K562 (cell line): ENCODE results near the gene POFUT2. TPM values are rescaled to one million over a fixed set of nuclear protein-coding genes. Genes with fewer than 3 reads are reported as not detected.

Source experiments
- ATAC-seq: fragments of 200-7000 bp; cut with Tn5 transposase; 3 replicates; pipeline ENCODE4 v1.9.1; 2020; ENCODE audit warnings: moderate library complexity
- BruUV-seq: library from RNA; stranded (reverse); fragments of 400-500 nt; replicated peaks from 2 replicates; lab custom pipeline; 2021; lab: Mats Ljungman, UMichigan
- CTCF ChIA-PET: fragments of 300-600 bp; formaldehyde crosslinking; extraction: SDS; loops from one replicate; lab custom pipeline; 2021; ENCODE audit warnings: low intra/inter-chr PET ratio; lab: Yijun Ruan, JAX
- POLR2A ChIA-PET: fragments of 300-600, 350-650 bp; sonication (Branson Sonifier 250); formaldehyde crosslinking; extraction: SDS; loops from one replicate; lab custom pipeline; 2021; ENCODE audit warnings: antibody characterized with exemption, inconsistent platforms; lab: Yijun Ruan, JAX
- DNase-seq, 4 experiments: peaks; one replicate each; pipeline versions ENCODE4 v3.0.0 to v3.0.0-alpha.2; 2011 to 2018; ENCODE audit warnings: low spot score in 3 of 4, mixed read lengths in 3 of 4; ENCODE audit errors: extremely low read depth in 1 of 4
- FAIRE-seq: peaks from 2 replicates; lab custom pipeline; 2011; peaks lifted over from hg19 to GRCh38; lab: Jason Lieb, UNC
- H2AFZ ChIP-seq: 2 replicates; pipeline ENCODE4 v1.6.0; 2011; ENCODE audit warnings: low read depth, low read length, control low read depth, inconsistent platforms
- H3K27ac ChIP-seq: fragments of 200-600 bp; 3 replicates; pipeline ENCODE4 v1.8.0; 2011; ENCODE audit warnings: low read depth, mild to moderate bottlenecking, control low read depth, inconsistent platforms, low read length, moderate library complexity, mixed read lengths; ENCODE audit errors: extremely low read depth
- H3K27me3 ChIP-seq, 2 experiments: fragments of 300-600 bp in 1 of 2; 2 replicates in 1 of 2; 3 replicates in 1 of 2; pipeline versions ENCODE4 v1.6.0 to v1.8.0; 2011; ENCODE audit warnings: inconsistent platforms in 2 of 2, low read length in 2 of 2, mild to moderate bottlenecking in 1 of 2, mixed read lengths in 1 of 2, moderate library complexity in 1 of 2; ENCODE audit not compliant: control insufficient read depth in 2 of 2, insufficient read depth in 2 of 2
- H3K36me3 ChIP-seq: fragments of 300-600 bp; 3 replicates; pipeline ENCODE4 v1.8.0; 2011; ENCODE audit warnings: mild to moderate bottlenecking, low read length, inconsistent platforms; ENCODE audit not compliant: control insufficient read depth, insufficient read depth
- H3K4me1 ChIP-seq, 2 experiments: fragments of 200-600 bp in 1 of 2; replicated peaks in 1 of 2; 2 replicates in 1 of 2; 3 replicates in 1 of 2; pipeline versions ENCODE4 v1.5.1 to v1.8.0; 2011; ENCODE audit warnings: inconsistent platforms in 2 of 2, low read length in 2 of 2, mild to moderate bottlenecking in 1 of 2, mixed read lengths in 1 of 2, moderate library complexity in 1 of 2; ENCODE audit not compliant: control insufficient read depth in 2 of 2, insufficient read depth in 2 of 2
- H3K4me2 ChIP-seq: 2 replicates; pipeline ENCODE4 v1.6.1; 2011; ENCODE audit warnings: low read length, control low read depth, inconsistent platforms, mixed read lengths; ENCODE audit not compliant: insufficient read depth
- H3K4me3 ChIP-seq: fragments of 200-600 bp; sonication (generic), shearing (Covaris generic); 2 replicates; pipeline ENCODE4 v1.5.1; 2016; ENCODE audit warnings: control low read depth, inconsistent platforms
- H3K79me2 ChIP-seq: fragments of 200-600 bp; 3 replicates; pipeline ENCODE4 v1.8.0; 2011; ENCODE audit warnings: low read length, inconsistent platforms; ENCODE audit not compliant: control insufficient read depth, insufficient read depth
- H3K9ac ChIP-seq, 2 experiments: 2 replicates each; pipeline versions ENCODE4 v1.6.0 to v1.6.1; 2011; ENCODE audit warnings: low read depth in 2 of 2, low read length in 2 of 2, control low read depth in 1 of 2, inconsistent platforms in 1 of 2, mild to moderate bottlenecking in 1 of 2, mixed read lengths in 1 of 2; ENCODE audit not compliant: insufficient read depth in 1 of 2
- H3K9me1 ChIP-seq: one replicate; pipeline ENCODE4 v1.6.0; 2011; ENCODE audit warnings: inconsistent platforms, mild to moderate bottlenecking, low read length, moderate library complexity; ENCODE audit not compliant: control insufficient read depth, insufficient read depth
- H3K9me3 ChIP-seq: replicated peaks from 2 replicates; pipeline ENCODE4 v1.5.1; 2011; ENCODE audit warnings: low read depth, low read length, inconsistent platforms; ENCODE audit not compliant: control insufficient read depth, insufficient read depth
- H4K20me1 ChIP-seq: replicated peaks from 2 replicates; pipeline ENCODE4 v1.6.1; 2011; ENCODE audit warnings: low read length, inconsistent platforms, mixed read lengths; ENCODE audit not compliant: control insufficient read depth, insufficient read depth
- DNMT1 ChIP-seq: fragments of 450-650 bp; IDR thresholded peaks from 2 replicates; pipeline ENCODE4 v1.6.1; 2016; ENCODE audit warnings: antibody characterized with exemption, mild to moderate bottlenecking
- GABPA ChIP-seq: fragments of 200-800 bp; sonication (Bioruptor generic); conservative IDR thresholded peaks from 2 replicates; pipeline ENCODE4 v1.6.1; 2016; ENCODE audit warnings: low read depth, missing genetic modification characterization, missing compliant biosample characterization
- JUNB ChIP-seq: fragments of 450-650 bp; formaldehyde crosslinking; conservative IDR thresholded peaks from 2 replicates; pipeline ENCODE4 v1.4.0; 2020; ENCODE audit warnings: mild to moderate bottlenecking
- KDM4B ChIP-seq, 2 experiments: fragments of 450-650 bp in 1 of 2; sonication (generic) in 1 of 2; IDR thresholded peaks; 2 replicates each; pipeline ENCODE4 v1.6.1; 2016 to 2017; ENCODE audit warnings: borderline replicate concordance in 2 of 2, antibody characterized with exemption in 1 of 2, low read depth in 1 of 2, mild to moderate bottlenecking in 1 of 2
- KLF1 ChIP-seq: fragments of 450-650 bp; IDR thresholded peaks from 2 replicates; pipeline ENCODE4 v1.6.1; 2016; ENCODE audit warnings: missing genetic modification characterization, missing compliant biosample characterization
- POLR3A ChIP-seq: IDR thresholded peaks from 2 replicates; pipeline ENCODE4 v1.6.1; 2011; ENCODE audit warnings: borderline replicate concordance, mild to moderate bottlenecking, moderate library complexity; ENCODE audit not compliant: insufficient read length, insufficient read depth; ENCODE audit errors: extremely low read depth
- PREB ChIP-seq: sonication (generic); formaldehyde crosslinking; IDR thresholded peaks from 2 replicates; pipeline ENCODE4 v1.8.1; 2023; ENCODE audit warnings: mild to moderate bottlenecking, missing genetic modification reagents
- SP1 ChIP-seq: sonication (generic); formaldehyde crosslinking; IDR thresholded peaks from 2 replicates; pipeline ENCODE4 v1.8.1; 2022; ENCODE audit warnings: mild to moderate bottlenecking, missing genetic modification reagents
- TBP ChIP-seq: optimal IDR thresholded peaks from 2 replicates; pipeline ENCODE3; 2011; ENCODE audit warnings: low read depth, low read length, improper control_type of control experiment
- TRIM24 ChIP-seq, 2 experiments: fragments of 450-650 bp; IDR thresholded peaks; 2 replicates each; pipeline ENCODE4 v1.6.1; 2016
- XRCC4 ChIP-seq: IDR thresholded peaks from one replicate; pipeline ENCODE4 v1.6.1; 2011; ENCODE audit not compliant: insufficient read depth, insufficient read length; ENCODE audit errors: extremely low read depth
- ZBTB8A ChIP-seq: fragments of 450-650 bp; IDR thresholded peaks from 2 replicates; pipeline ENCODE4 v1.6.1; 2018; ENCODE audit warnings: mild to moderate bottlenecking, moderate library complexity; ENCODE audit not compliant: partially characterized antibody
- ZNF174 ChIP-seq: fragments of 250-450 bp; sonication (Bioruptor Pico); IDR thresholded peaks from 2 replicates; pipeline ENCODE4 v1.4.0; 2020; ENCODE audit warnings: mild to moderate bottlenecking
- ZNF175 ChIP-seq: fragments of 200-800 bp; sonication (Bioruptor generic); IDR thresholded peaks from 2 replicates; pipeline ENCODE4 v1.6.1; 2016; ENCODE audit warnings: low read depth, mild to moderate bottlenecking, missing genetic modification characterization, missing compliant biosample characterization
- ZNF23 ChIP-seq: fragments of 250-450 bp; sonication (Bioruptor Pico); IDR thresholded peaks from 2 replicates; pipeline ENCODE4 v1.4.0; 2020; ENCODE audit warnings: mild to moderate bottlenecking
- ZNF644 ChIP-seq: fragments of 200-800 bp; sonication (Bioruptor generic); IDR thresholded peaks from 2 replicates; pipeline ENCODE4 v1.6.1; 2016; ENCODE audit warnings: low read depth, missing genetic modification characterization, missing compliant biosample characterization
- WGBS: fragments of 100-300 bp; shearing (Covaris generic); methylation state at CpG from one replicate; pipeline ENCODE4 v1.1.6; 2016; ENCODE audit warnings: low coverage, mixed read lengths; ENCODE audit not compliant: insufficient coverage; ENCODE audit errors: missing lambda C conversion rate; 5-methylcytosine and 5-hydroxymethylcytosine counted together
- in situ Hi-C: fragments of 300-500 bp; cut with MboI; formaldehyde crosslinking; loops from 4 replicates; pipeline ENCODE4 v1.15.0; 2018; ENCODE audit warnings: inconsistent platforms, mixed read lengths
- intact Hi-C: fragments of 100-400 bp; cut with micrococcal nuclease; formaldehyde crosslinking; loops from 2 replicates; pipeline ENCODE4 v1.14.2; 2022
- polyA plus RNA-seq, 8 experiments: library from polyadenylated mRNA; depleted of rRNA in 4 of 8; stranded (reverse) in 5 of 8; unstranded in 3 of 8; fragments of >200 nt; fragmentation: Nextera tagmentation in 2 of 8; fragmentation: Illumina TruSeq in 1 of 8; extraction: Ambion mirVana in 2 of 8; extraction: Trizol in 1 of 8; gene quantifications; 2 replicates each; pipeline versions ENCODE4 v1.2.1 to v1.2.3, GENCODE V29; 2011 to 2014; ENCODE audit warnings: inconsistent platforms in 1 of 8, missing spikeins in 1 of 8
- total RNA-seq, 7 experiments: library from RNA; depleted of rRNA in 6 of 7; stranded (reverse); fragments of >200 nt in 6 of 7; fragmentation: Illumina TruSeq in 2 of 7; extraction: Trizol in 2 of 7; gene quantifications; 2 replicates each; pipeline versions ENCODE4 v1.2.1 to v1.2.3, GENCODE V29; 2011 to 2021; ENCODE audit warnings: low replicate concordance in 1 of 7
- TF ChIP-seq, protein P1 (sequence below): fragments of 450-650 bp; IDR thresholded peaks from 2 replicates; pipeline ENCODE4 v1.6.1; 2016; ENCODE audit warnings: mild to moderate bottlenecking

The POFUT2 gene
- total and polyA plus RNA-seq, 9 of the 15 experiments (the other 6 are each of a cell fraction or from before 2014, with no cell fraction given): 1.1 to 24.2 (median 11.0) TPM

DNA sequence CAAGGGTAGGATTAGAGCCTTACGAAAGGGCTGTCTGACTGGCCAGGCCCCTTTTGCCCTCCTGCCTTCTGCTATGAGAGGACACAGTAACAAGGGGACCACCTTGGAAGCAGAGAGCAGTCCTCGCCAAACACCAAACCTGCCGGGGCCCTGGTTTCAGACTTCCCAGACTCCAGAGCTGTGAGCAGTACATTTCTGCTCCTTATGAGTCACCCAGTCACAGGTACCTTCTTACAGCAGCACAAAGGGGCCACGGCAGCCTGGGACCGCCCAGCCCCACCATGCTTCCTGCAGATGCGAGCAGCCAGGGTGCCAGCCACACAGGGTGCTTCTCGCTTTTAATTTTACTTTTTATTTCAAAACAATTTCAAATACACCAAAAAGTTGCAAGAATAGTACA lies 17.2 kb upstream of the POFUT2 start:
- Histone ChIP-seq H3K9me3 (no peaks in the 10 kb centered on the region), H3K27ac (no peak overlapping the region), H3K9me1 (no peaks in the 10 kb centered on the region), H3K4me3 (no peak overlapping the region), H3K27me3 (peaks cover 0 to 66% of the 10 kb centered on the region in 2 experiments; a peak in 3 of 5 replicates), H3K4me1 (peaks cover 25 to 72% of the 10 kb centered on the region in 2 experiments; a peak in 4 of 5 replicates), H3K4me2 (no peak overlapping the region), H4K20me1 (peaks cover 8% of the 10 kb centered on the region; the same call in 1 of the 2 replicates), H3K79me2 (no peaks in the 10 kb centered on the region), H3K9ac (no peak overlapping the region), H2AFZ (no peak overlapping the region), H3K36me3 (no peaks in the 10 kb centered on the region)
- FAIRE-seq: no peak
- POLR2A ChIA-PET: no interaction called here
- no peak for DNase-seq
- no TSS peak for BruUV-seq
- in situ Hi-C loops: loop anchor here (5.0 to 10.0 kb wide), 2 partner anchors 127 to 520 kb away; no protein-coding TSS in a partner anchor
- ATAC-seq: no peak
- intact Hi-C loops: no loop called here
- CTCF ChIA-PET: interaction anchor here (0.9 kb wide), 1 partner anchor 516 kb away, joined by 3 read pairs; no protein-coding TSS in a partner anchor
- WGBS: 40% methylated on average over 7 of the region's 7 CpGs
- TF ChIP-seq ZNF174 (CRISPR knock-in tag) (no peak), JUNB (CRISPR knock-in tag) (no peak), SP1 (CRISPR knock-in tag) (no peak), TRIM24 (IDR thresholded peaks at IDR 0.05) (no peak), ZNF23 (CRISPR knock-in tag) (no peak), XRCC4 (no peak), ZNF644 (tag) (no peak), TBP (no peak), PREB (CRISPR knock-in tag) (no peak), KLF1 (tag) (no peak), ZBTB8A (no peak), DNMT1 (no peak), POLR3A (no peak), ZNF175 (no peak), GABPA (tag) (no peak), KDM4B (IDR thresholded peaks at IDR 0.05; ENCODE audit: borderline replicate concordance in 2 of 2, low read depth in 1 of 2) (no peak)
- TF ChIP-seq, protein P1, sequence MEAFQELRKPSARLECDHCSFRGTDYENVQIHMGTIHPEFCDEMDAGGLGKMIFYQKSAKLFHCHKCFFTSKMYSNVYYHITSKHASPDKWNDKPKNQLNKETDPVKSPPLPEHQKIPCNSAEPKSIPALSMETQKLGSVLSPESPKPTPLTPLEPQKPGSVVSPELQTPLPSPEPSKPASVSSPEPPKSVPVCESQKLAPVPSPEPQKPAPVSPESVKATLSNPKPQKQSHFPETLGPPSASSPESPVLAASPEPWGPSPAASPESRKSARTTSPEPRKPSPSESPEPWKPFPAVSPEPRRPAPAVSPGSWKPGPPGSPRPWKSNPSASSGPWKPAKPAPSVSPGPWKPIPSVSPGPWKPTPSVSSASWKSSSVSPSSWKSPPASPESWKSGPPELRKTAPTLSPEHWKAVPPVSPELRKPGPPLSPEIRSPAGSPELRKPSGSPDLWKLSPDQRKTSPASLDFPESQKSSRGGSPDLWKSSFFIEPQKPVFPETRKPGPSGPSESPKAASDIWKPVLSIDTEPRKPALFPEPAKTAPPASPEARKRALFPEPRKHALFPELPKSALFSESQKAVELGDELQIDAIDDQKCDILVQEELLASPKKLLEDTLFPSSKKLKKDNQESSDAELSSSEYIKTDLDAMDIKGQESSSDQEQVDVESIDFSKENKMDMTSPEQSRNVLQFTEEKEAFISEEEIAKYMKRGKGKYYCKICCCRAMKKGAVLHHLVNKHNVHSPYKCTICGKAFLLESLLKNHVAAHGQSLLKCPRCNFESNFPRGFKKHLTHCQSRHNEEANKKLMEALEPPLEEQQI: no peak
